Muscle of leg (tissue), 11 donors: ENCODE results near the gene R3HDM1. TPM values are rescaled to one million over a fixed set of nuclear protein-coding genes. Genes with fewer than 3 reads are reported as not detected.
"Not testable (repeated sequence)": the region's sequence is repeated elsewhere in the genome, so short reads cannot be mapped to it uniquely, and the experiment has no call there.

ENCODE experiments used
- DNase-seq: peaks from one replicate; pipeline ENCODE4 v3.0.0; 2013
- H3K27ac ChIP-seq: one replicate; pipeline ENCODE4 v1.5.1; 2013; ENCODE audit warnings: mild to moderate bottlenecking, low read length, control low read depth
- H3K27me3 ChIP-seq: one replicate; pipeline ENCODE4 v1.6.1; 2013; ENCODE audit warnings: low read length; ENCODE audit not compliant: control insufficient read depth, insufficient read depth
- H3K36me3 ChIP-seq: one replicate; pipeline ENCODE4 v1.6.1; 2013; ENCODE audit warnings: low read length; ENCODE audit not compliant: control insufficient read depth, insufficient read depth
- H3K4me1 ChIP-seq: one replicate; pipeline ENCODE4 v1.6.1; 2013; ENCODE audit warnings: low read length; ENCODE audit not compliant: control insufficient read depth, insufficient read depth
- H3K4me3 ChIP-seq: one replicate; pipeline ENCODE4 v1.5.1; 2013; ENCODE audit warnings: low read length, control low read depth
- H3K9me3 ChIP-seq: replicated peaks from 2 replicates; pipeline ENCODE4 v1.6.1; 2013; ENCODE audit warnings: low read depth, low read length; ENCODE audit not compliant: control insufficient read depth
- WGBS: methylation state at CpG from one replicate; pipeline ENCODE4 v1.1.5; 2013; ENCODE audit warnings: missing lambda C conversion rate; ENCODE audit not compliant: insufficient coverage; 5-methylcytosine and 5-hydroxymethylcytosine counted together
- polyA plus RNA-seq, 8 donors: library from polyadenylated mRNA; unstranded; fragments of 120-200 nt; gene quantifications; one replicate each; pipeline versions ENCODE4 v1.2.1 to v1.2.3, GENCODE V29; 2013; ENCODE audit warnings: inconsistent platforms in 1 of 8, low replicate concordance in 1 of 8; ENCODE audit not compliant: insufficient read length in 8 of 8, insufficient read depth in 1 of 8
- total RNA-seq: library from RNA; stranded (reverse); fragments of 120-200 nt; gene quantifications from one replicate; pipeline ENCODE4 v1.2.4, GENCODE V29; 2013

The R3HDM1 gene
- total and polyA plus RNA-seq, 9 donors: 10.4 to 29.7 (median 23.7) TPM

GRCh38 chr2:135600915-135601314 lies 69.6 kb downstream of the R3HDM1 start:
- Histone ChIP-seq H3K4me3 (no peak overlapping the region), H3K36me3 (peaks cover 8% of the 10 kb centered on the region), H3K27ac (no peak overlapping the region), H3K27me3 (no peaks in the 10 kb centered on the region), H3K9me3 (no peaks in the 10 kb centered on the region), H3K4me1 (no peaks in the 10 kb centered on the region)
- DNase-seq: peak; percentile 26
- no CpG with 5 or more reads among the region's 2 CpGs for WGBS

GRCh38 chr2:135603543-135603942 lies 72.3 kb downstream of the R3HDM1 start:
- Histone ChIP-seq H3K36me3 (peaks cover 12% of the 10 kb centered on the region), H3K9me3 (no peaks in the 10 kb centered on the region), H3K27ac (no peak overlapping the region), H3K4me1 (no peaks in the 10 kb centered on the region), H3K27me3 (no peaks in the 10 kb centered on the region), H3K4me3 (no peak overlapping the region)
- 59% methylated on average over 5 of the region's 7 CpGs for WGBS
- no peak for DNase-seq

- Histone ChIP-seq H3K27ac (no peak overlapping the region), H3K36me3 (peaks cover 12% of the 10 kb centered on the region), H3K4me1 (no peaks in the 10 kb centered on the region), H3K27me3 (no peaks in the 10 kb centered on the region), H3K9me3 (no peaks in the 10 kb centered on the region), H3K4me3 (no peak overlapping the region)
- no CpG with 5 or more reads among the region's 2 CpGs for WGBS
- no peak for DNase-seq
Observed at GRCh38 chr2:135607561-135607960, 76.3 kb downstream of the R3HDM1 start.

- H3K36me3 ChIP-seq: no peaks in the 10 kb centered on the region
- WGBS: no CpG with 5 or more reads among the region's 2 CpGs
- no peaks in the 10 kb centered on the region for H3K27me3 ChIP-seq
- no peak overlapping the region for H3K4me3 ChIP-seq
- H3K27ac ChIP-seq: no peak overlapping the region
- no peak for DNase-seq
- H3K4me1 ChIP-seq: no peaks in the 10 kb centered on the region
- no peaks in the 10 kb centered on the region for H3K9me3 ChIP-seq
Observed at GRCh38 chr2:135612319-135612718, 81.0 kb downstream of the R3HDM1 start.

- no peaks in the 10 kb centered on the region for H3K27me3 ChIP-seq
- 100% methylated on average over 1 of the region's 3 CpGs for WGBS
- no peaks in the 10 kb centered on the region for H3K9me3 ChIP-seq
- no peaks in the 10 kb centered on the region for H3K4me1 ChIP-seq
- H3K27ac ChIP-seq: no peak overlapping the region
- no peak for DNase-seq
- no peaks in the 10 kb centered on the region for H3K36me3 ChIP-seq
- no peak overlapping the region for H3K4me3 ChIP-seq
Observed at GRCh38 chr2:135615404-135615803, 84.1 kb downstream of the R3HDM1 start.

GRCh38 chr2:135617501-135618015 lies 86.3 kb downstream of the R3HDM1 start:
- Histone ChIP-seq H3K27ac (no peak overlapping the region), H3K36me3 (no peaks in the 10 kb centered on the region), H3K4me1 (no peaks in the 10 kb centered on the region), H3K27me3 (no peaks in the 10 kb centered on the region), H3K9me3 (no peaks in the 10 kb centered on the region), H3K4me3 (no peak overlapping the region)
- DNase-seq: no peak

- WGBS: no CpG with 5 or more reads among the region's 1 CpG
- DNase-seq: no peak
- Histone ChIP-seq H3K36me3 (no peaks in the 10 kb centered on the region), H3K9me3 (no peaks in the 10 kb centered on the region), H3K4me3 (no peak overlapping the region), H3K27me3 (no peaks in the 10 kb centered on the region), H3K27ac (no peak overlapping the region), H3K4me1 (no peaks in the 10 kb centered on the region)
Observed at GRCh38 chr2:135620198-135620597, 88.9 kb downstream of the R3HDM1 start.

- H3K4me1 ChIP-seq: no peaks in the 10 kb centered on the region
- no peak for DNase-seq
- H3K36me3 ChIP-seq: no peaks in the 10 kb centered on the region
- H3K27ac ChIP-seq: no peak overlapping the region
- no peak overlapping the region for H3K4me3 ChIP-seq
- H3K27me3 ChIP-seq: no peaks in the 10 kb centered on the region
- no peaks in the 10 kb centered on the region for H3K9me3 ChIP-seq
Observed at GRCh38 chr2:135629520-135629919, 98.2 kb downstream of the R3HDM1 start.

GRCh38 chr2:135630034-135630433 lies 98.8 kb downstream of the R3HDM1 start:
- not testable (repeated sequence) for H3K9me3 ChIP-seq, DNase-seq, H3K4me3 ChIP-seq, H3K27ac ChIP-seq, H3K4me1 ChIP-seq, H3K27me3 ChIP-seq, H3K36me3 ChIP-seq
- WGBS: no CpG with 5 or more reads among the region's 8 CpGs

- Histone ChIP-seq H3K9me3 (no peaks in the 10 kb centered on the region), H3K27me3 (no peaks in the 10 kb centered on the region), H3K36me3 (no peaks in the 10 kb centered on the region), H3K4me3 (no peak overlapping the region), H3K27ac (no peak overlapping the region), H3K4me1 (no peaks in the 10 kb centered on the region)
- WGBS: no CpG with 5 or more reads among the region's 1 CpG
- DNase-seq: no peak
Observed at GRCh38 chr2:135630488-135630887, 99.2 kb downstream of the R3HDM1 start.

- Histone ChIP-seq H3K9me3 (no peaks in the 10 kb centered on the region), H3K4me1 (no peaks in the 10 kb centered on the region), H3K36me3 (peaks cover 4% of the 10 kb centered on the region), H3K27me3 (no peaks in the 10 kb centered on the region), H3K4me3 (no peak overlapping the region), H3K27ac (no peak overlapping the region)
- no peak for DNase-seq
- WGBS: 73% methylated on average over 2 of the region's 4 CpGs
Observed at GRCh38 chr2:135633582-135633981, 102.3 kb downstream of the R3HDM1 start.
